Right kidney (tissue), 9 donors: ENCODE measurements around the gene DEFB132.
"Not testable (repeated sequence)": the region's sequence is repeated elsewhere in the genome, so short reads cannot be mapped to it uniquely, and the experiment has no call there.

Experiments used
- DNase-seq: peaks from one replicate; pipeline ENCODE4 v3.0.0-alpha.2; 2016
- long read RNA-seq, 8 donors: transcript quantifications; one replicate each; lab custom pipeline, GENCODE V29; 2026

The DEFB132 gene
- long read RNA-seq, donor 1 = 0 reads
- long read RNA-seq, donor 2 = 0 reads
- long read RNA-seq, donor 3 = 0 reads
- long read RNA-seq, donor 4 = 0 reads
- long read RNA-seq, donor 5 = 0 reads
- long read RNA-seq, donor 6 = 0 reads
- long read RNA-seq, donor 7 = 0 reads
- long read RNA-seq, donor 8 = 0 reads

GRCh38 chr20:257419-257818 lies at the start of gene DEFB132:
Gene DEFB132 (plus strand): TSS chr20:257724. CDS start chr20:257779, 55 bp downstream.
- no peak for DNase-seq

GRCh38 chr20:208942-209566 lies 48.5 kb upstream of the DEFB132 start:
- DNase-seq = peak; percentile 7

GRCh38 chr20:210809-211502 lies 46.6 kb upstream of the DEFB132 start:
- no peak for DNase-seq

- no peak for DNase-seq
These were observed 43.1 kb upstream of the DEFB132 start for GRCh38 chr20:214383-214782.

- DNase-seq = no peak
These were observed 41.7 kb upstream of the DEFB132 start for GRCh38 chr20:215796-216195.

GRCh38 chr20:217266-217665 lies 40.3 kb upstream of the DEFB132 start:
- DNase-seq = no peak

- peak; percentile 11 for DNase-seq
These were observed 38.0 kb upstream of the DEFB132 start for GRCh38 chr20:219290-220115.

GRCh38 chr20:221258-221830 lies 36.2 kb upstream of the DEFB132 start:
- DNase-seq = no peak

- not testable (repeated sequence) for DNase-seq
These were observed 31.6 kb upstream of the DEFB132 start for GRCh38 chr20:225879-226278.

- no peak for DNase-seq
These were observed 30.6 kb upstream of the DEFB132 start, which contains the start of gene DEFB129 for GRCh38 chr20:226958-227357. Gene DEFB129 (plus strand): TSS chr20:227258. CDS start chr20:227289, 31 bp downstream.

- no peak for DNase-seq
These were observed 30.0 kb upstream of the DEFB132 start for GRCh38 chr20:227439-228105.

- DNase-seq = no peak
These were observed 21.6 kb upstream of the DEFB132 start for GRCh38 chr20:235891-236290.

GRCh38 chr20:237489-237888 lies 20.0 kb upstream of the DEFB132 start:
- no peak for DNase-seq

GRCh38 chr20:237929-238328 lies 19.6 kb upstream of the DEFB132 start:
- no peak for DNase-seq

- no peak for DNase-seq
These were observed 14.6 kb upstream of the DEFB132 start for GRCh38 chr20:242905-243304.

- no peak for DNase-seq
These were observed 6.2 kb upstream of the DEFB132 start for GRCh38 chr20:251354-251753.

GRCh38 chr20:252801-253200 lies 4.7 kb upstream of the DEFB132 start:
- DNase-seq = no peak

- not testable (repeated sequence) for DNase-seq
These were observed 4.1 kb upstream of the DEFB132 start for GRCh38 chr20:253447-253846.

GRCh38 chr20:258269-258858 lies 840 bp downstream of the DEFB132 start:
- no peak for DNase-seq

- no peak for DNase-seq
These were observed 1.4 kb downstream of the DEFB132 start for GRCh38 chr20:258963-259362.

GRCh38 chr20:259981-260380 lies 2.5 kb downstream of the DEFB132 start:
- DNase-seq = no peak
